22Rv1 (cell line): ENCODE measurements around the gene ABCG5.

Experiments used
- CTCF ChIP-seq: fragments of 450-650 bp; IDR thresholded peaks from 2 replicates; pipeline ENCODE4 v1.5.1; 2017; ENCODE audit warnings: mild to moderate bottlenecking
- ZFX ChIP-seq: fragments of 450-650 bp; IDR thresholded peaks from 2 replicates; pipeline ENCODE4 v1.6.1; 2017; ENCODE audit warnings: antibody characterized with exemption, borderline replicate concordance

GRCh38 chr2:43824951-43825493 is 13.6 kb downstream of the ABCG5 start:
- TF ChIP-seq CTCF (no peak), ZFX (no peak)
